Pericardium fibroblast (primary cell): Measurements from ENCODE around the gene NLRP2B. TPM values are rescaled to one million over a fixed set of nuclear protein-coding genes. Genes with fewer than 3 reads are reported as not detected.

Source experiments
- total RNA-seq: library from RNA; depleted of rRNA; stranded (reverse); fragments of >200 nt; gene quantifications from 2 replicates; pipeline ENCODE4 v1.2.3, GENCODE V29; 2015

Gene NLRP2B
- not detected in 2 replicates for total RNA-seq

GRCh38 chrX:57680160-57680559 is at the start of gene NLRP2B:
NLRP2B (minus strand) TSS chrX:57680260.

Other genes with a start within 250 kb of the NLRP2B start
- gene ZXDB, start 88.2 kb downstream of the NLRP2B start, total RNA-seq, result 9.4 and 10.9 TPM in 2 replicates
- gene ZXDA, start 230.2 kb upstream of the NLRP2B start, total RNA-seq, result 4.2 TPM in 2 replicates